Measurements from ENCODE around the gene METTL26. TPM values are rescaled to one million over a fixed set of nuclear protein-coding genes. Genes with fewer than 3 reads are reported as not detected.

METTL26 gene
- total and polyA plus RNA-seq, 10 of the 15 experiments (the other 5 are each of a cell fraction or from before 2014, with no cell fraction given) = 5.4 to 163 (median 79.3) TPM

DNA sequence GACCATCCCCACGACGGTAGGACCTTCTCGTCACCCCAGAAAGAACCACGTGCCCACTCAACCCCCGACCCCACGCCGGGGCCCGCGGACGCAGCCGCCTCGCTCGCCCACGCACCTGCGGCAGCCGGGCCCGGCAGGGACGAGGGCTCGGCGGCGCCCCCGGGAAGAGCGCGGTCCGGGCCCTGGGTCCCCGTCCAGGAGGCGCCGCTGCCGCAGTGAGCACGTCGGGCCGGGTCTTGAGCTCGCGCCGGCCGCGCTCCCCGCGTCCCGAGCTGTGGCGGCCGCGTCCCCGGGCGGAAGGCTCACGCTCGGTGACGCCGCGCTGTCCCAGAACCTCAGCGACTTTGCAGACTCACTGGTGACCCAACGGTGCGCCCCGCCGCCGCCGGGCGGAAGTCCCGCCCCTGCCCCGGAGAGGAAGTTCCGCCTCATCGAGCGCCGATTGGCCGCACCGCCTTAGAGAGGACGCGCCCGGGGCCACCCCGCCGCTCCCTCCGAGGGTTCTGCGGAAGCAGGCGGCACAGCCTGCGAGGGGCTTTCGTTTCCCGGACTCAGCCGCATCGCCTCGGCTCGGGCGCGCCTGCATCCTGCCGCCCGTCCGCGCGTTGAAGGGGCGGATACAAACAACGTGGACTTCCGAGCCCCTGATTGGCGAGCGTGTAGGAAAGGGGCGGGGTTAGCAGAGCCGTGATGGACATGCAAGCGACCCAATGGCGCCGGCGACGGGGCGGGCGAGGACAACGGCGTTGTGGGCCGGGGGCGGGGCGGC, 47.0 kb downstream of the METTL26 start (continued):
- peak; percentile 85 for TF ChIP-seq CEBPZ (IDR thresholded peaks at IDR 0.05; ENCODE audit: low read depth, low read length)
- TF ChIP-seq HCFC1 (IDR thresholded peaks at IDR 0.05; ENCODE audit: low read length) = peak; percentile 54
- 0 out of 2 replicates have a peak, but pooled peaks have one; percentile 6 for TF ChIP-seq TCF3 (IDR thresholded peaks at IDR 0.05; ENCODE audit: borderline replicate concordance, insufficient read depth, low read depth, low read length)
- TF ChIP-seq SRF (IDR thresholded peaks at IDR 0.05; ENCODE audit: low read depth in 2 of 2, low read length in 2 of 2) = peak; percentile 73 to 85
- peak; percentile 22 for TF ChIP-seq KLF5 (IDR thresholded peaks at IDR 0.05; ENCODE audit: partially characterized antibody)

GRCh38 chr16:588639-588888, 47.5 kb downstream of the METTL26 start:
- BruUV-seq (replicated peaks) = TSS peak; percentile 86
- ATAC-seq (peak; percentile 18), FAIRE-seq (peak; percentile 41), DNase-seq (ENCODE audit: low read depth, low spot score) (no peak)
- SMC1A ChIA-PET (ENCODE audit: uncharacterized antibody, unreplicated experiment) = no interaction called here
- Histone ChIP-seq H2AFZ (ENCODE audit: control insufficient read depth, low read depth, low read length) (no peak overlapping the region; the same call in 1 of the 2 replicates), H3K9me3 (replicated peaks; ENCODE audit: control insufficient read depth, insufficient read depth, low read length) (no peaks in the 10 kb centered on the region), H3K36me3 (ENCODE audit: control insufficient read depth in 2 of 2, insufficient read depth in 2 of 2, low read length in 1 of 2) (no peaks in the 10 kb centered on the region), H3K27ac (ENCODE audit: control insufficient read depth, insufficient read depth) (peak overlapping the region; percentile 85), H3K4me1 (ENCODE audit: control insufficient read depth, insufficient read depth, low read length) (peaks cover 15% of the 10 kb centered on the region), H3K27me3 (replicated peaks in 1 of 2; ENCODE audit: control insufficient read depth in 2 of 2, insufficient read depth in 2 of 2, low read length in 1 of 2) (no peaks in the 10 kb centered on the region), H4K20me1 (ENCODE audit: control insufficient read depth, insufficient read depth) (no peaks in the 10 kb centered on the region), H3K4me2 (ENCODE audit: control insufficient read depth, insufficient read depth) (peak overlapping the region; percentile 90), H3K4me3 (peak overlapping the region; percentile 94), H3K79me2 (ENCODE audit: control insufficient read depth, insufficient read depth, low read length) (peaks cover 28% of the 10 kb centered on the region), H3K9ac (ENCODE audit: control insufficient read depth, insufficient read depth, low read length) (peak overlapping the region; percentile 81)
- POLR2A ChIA-PET = interaction anchor here (0.7 to 2.5 kb wide), 6 partner anchors 18 to 492 kb away, joined by 3 to 7 read pairs (median 4); partner anchors contain the start of genes METTL26 and NHLRC4
- in situ Hi-C loops (cut with MboI) = no loop called here
- intact Hi-C loops (cut with micrococcal nuclease; ENCODE audit: unreplicated experiment) = no loop called here
- RAD21 ChIA-PET (ENCODE audit: unreplicated experiment) = no interaction called here
- WGBS (ENCODE audit: insufficient coverage, insufficient replicate concordance, low lambda C conversion rate, missing lambda C conversion rate) = under 1% methylated on average over 21 of the region's 21 CpGs
- CTCF ChIA-PET = interaction anchor here (1.8 kb wide), 1 partner anchor 9 kb away, joined by 5 read pairs; no protein-coding TSS in a partner anchor
- TF ChIP-seq NRF1 (conservative IDR thresholded peaks at IDR 0.05; ENCODE audit: low read depth, low read length) (no peak), WRNIP1 (IDR thresholded peaks at IDR 0.05; ENCODE audit: borderline replicate concordance, low read depth, low read length) (no peak), NKRF (conservative IDR thresholded peaks at IDR 0.05) (no peak), JUND (IDR thresholded peaks at IDR 0.05; ENCODE audit: low read depth, low read length) (no peak)
- TF ChIP-seq, protein P1, sequence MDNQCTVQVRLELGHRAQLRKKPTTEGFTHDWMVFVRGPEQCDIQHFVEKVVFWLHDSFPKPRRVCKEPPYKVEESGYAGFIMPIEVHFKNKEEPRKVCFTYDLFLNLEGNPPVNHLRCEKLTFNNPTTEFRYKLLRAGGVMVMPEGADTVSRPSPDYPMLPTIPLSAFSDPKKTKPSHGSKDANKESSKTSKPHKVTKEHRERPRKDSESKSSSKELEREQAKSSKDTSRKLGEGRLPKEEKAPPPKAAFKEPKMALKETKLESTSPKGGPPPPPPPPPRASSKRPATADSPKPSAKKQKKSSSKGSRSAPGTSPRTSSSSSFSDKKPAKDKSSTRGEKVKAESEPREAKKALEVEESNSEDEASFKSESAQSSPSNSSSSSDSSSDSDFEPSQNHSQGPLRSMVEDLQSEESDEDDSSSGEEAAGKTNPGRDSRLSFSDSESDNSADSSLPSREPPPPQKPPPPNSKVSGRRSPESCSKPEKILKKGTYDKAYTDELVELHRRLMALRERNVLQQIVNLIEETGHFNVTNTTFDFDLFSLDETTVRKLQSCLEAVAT (IDR thresholded peaks at IDR 0.05) = no peak

Measured in GM12878 (cell line).